NCI-H82 treated with DMSO at 0.1 percent for 48 hours (cell line): ENCODE results near the gene TRPM3.
"Not testable (repeated sequence)": the region's sequence is repeated elsewhere in the genome, so short reads cannot be mapped to it uniquely, and the experiment has no call there.

Source experiments
- DNase-seq: peaks from one replicate; lab custom pipeline; 2025; ENCODE audit not compliant: unreplicated experiment; lab: John Stamatoyannopoulos, UW

Gene TRPM3

DNA sequence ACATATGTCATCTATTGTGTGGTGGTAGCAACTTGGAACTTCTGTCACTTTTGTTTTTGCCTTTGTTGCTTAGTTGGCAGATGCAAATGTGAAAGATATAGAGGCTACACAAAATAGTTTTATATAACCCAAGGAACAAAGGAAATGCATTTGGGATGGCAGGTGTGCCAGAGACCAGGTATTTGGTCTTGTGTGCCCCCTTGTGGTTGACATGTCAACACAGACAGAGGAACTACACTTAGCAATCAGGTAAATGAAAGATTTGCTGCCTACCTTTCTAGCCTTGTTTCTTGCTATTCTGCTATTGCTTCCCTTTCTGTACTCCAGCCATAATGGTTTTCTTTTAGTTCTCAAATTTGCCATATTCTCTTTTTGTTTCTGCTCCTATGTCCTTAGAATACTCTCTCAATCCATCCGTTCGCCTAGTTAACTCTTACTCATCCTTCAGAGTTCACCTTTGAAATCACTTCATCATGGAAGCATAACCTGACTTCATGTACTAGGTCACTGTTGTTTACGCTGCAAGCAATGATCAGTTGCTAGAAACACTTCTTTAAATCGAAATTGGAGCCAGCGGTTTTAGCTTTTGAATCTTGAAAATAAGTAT, 119.5 kb downstream of the TRPM3 start:
- DNase-seq: no peak

DNA sequence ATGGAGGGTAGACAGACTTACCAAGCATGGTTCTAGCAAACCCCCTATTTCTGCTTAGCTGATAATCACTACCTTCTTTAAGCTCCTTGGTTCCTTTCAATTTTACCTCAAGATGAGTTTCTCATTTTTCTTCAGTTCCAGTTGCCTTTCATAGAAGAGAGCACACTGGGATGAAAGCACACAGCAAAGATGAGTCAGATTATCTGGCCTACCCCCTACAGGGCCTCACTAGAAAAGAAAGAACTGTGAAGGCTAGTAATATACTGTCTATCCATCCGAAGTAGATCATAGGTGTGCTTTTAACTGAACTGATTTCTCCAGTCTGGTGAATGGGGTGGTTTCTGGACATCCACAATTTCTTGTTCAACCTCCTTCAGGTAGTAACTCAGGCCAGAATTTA, 122.5 kb downstream of the TRPM3 start:
- DNase-seq: no peak

DNA sequence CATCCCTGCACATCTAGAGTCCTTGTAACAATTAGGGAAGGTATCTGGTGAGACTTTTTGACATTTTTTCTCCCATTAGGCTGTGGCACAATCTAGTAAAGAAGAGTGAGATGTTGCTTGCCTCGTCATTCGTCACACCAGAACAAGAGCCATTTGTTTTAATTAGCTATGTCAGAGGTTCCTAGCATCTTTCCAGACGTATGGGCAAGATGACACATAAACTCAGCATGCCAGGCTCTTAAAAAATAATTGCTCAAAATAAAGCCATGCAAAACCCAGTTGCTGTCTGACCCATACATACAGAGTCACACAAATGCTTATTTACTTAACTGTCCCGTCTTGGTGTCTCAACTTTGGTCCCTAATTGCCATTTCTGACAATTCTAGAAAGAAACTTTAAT, 125.9 kb downstream of the TRPM3 start:
- no peak for DNase-seq

DNA sequence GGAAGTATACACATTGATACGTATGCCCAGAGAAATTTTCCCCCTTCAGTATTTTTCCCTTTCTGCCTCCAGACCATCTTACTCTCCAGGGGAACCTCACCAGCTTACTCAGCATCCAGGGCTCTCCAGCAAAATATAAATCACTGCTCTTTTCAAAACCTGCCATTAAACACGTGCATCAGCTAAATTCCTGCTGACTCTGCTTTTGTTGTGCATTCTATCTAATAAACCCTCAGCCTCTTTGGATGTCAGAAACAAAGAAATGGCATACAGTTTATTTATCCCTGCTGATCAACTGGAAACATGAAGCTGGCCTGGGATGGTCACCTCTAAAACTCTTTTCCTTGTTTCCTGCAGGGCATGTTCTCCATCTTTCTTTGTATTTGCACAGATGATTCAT, 126.8 kb downstream of the TRPM3 start:
- no peak for DNase-seq

DNA sequence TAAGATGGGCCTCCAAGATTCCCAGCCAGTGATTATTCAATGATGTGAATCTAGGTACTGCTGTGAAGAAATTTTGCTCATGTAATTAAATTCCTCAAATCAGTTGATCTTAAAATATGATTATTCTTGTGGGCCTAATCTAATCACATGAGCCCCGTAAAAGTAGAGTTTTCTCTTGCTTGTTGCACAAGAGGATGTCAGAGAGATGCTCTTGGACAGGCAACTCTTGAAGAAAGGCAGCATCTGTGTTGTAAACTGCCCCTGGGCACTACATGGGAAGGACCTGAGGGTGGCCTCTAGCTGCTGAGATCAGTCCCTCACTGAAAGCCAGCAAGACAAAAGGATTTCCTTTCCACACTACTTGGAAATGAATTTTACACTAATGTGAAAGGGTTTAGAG, 132.9 kb downstream of the TRPM3 start:
- DNase-seq: no peak

DNA sequence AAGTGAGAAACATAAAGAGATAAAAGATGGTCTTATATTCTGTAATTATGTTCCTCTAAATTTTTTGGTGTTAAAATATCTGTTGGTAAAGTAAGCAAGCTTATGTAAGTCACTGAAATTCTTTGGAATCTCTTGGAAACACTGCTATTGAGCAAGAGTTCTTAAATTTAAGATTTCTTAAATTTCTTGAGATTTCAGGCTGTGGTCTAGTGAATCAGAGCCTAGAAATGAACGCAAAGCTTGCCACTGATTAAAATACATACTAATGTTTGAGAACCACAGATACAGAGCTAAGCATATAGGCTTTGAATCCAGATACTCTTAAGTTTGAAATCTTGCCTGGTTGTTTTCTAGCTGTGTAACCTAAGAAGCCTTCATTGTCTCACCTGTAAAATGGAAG, 133.4 kb downstream of the TRPM3 start:
- DNase-seq: no peak

DNA sequence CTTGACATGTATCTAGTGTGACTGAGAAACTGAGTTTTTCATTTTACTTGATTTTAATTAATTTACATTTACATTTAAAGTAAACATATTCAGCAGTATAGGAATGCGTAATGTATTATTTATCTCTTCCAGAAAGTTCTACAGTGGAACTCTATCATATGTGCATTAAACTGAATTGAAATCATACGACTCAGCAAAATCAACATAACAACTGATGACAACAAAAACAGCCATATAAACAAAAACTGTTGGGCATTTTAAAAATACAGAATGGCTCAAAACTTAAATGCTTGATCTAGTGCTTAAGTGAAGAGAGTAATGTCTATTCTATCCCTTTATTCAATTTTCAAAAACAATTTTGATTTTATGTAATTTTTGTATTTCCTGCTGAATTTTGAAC, 134.4 kb downstream of the TRPM3 start:
- DNase-seq: no peak

DNA sequence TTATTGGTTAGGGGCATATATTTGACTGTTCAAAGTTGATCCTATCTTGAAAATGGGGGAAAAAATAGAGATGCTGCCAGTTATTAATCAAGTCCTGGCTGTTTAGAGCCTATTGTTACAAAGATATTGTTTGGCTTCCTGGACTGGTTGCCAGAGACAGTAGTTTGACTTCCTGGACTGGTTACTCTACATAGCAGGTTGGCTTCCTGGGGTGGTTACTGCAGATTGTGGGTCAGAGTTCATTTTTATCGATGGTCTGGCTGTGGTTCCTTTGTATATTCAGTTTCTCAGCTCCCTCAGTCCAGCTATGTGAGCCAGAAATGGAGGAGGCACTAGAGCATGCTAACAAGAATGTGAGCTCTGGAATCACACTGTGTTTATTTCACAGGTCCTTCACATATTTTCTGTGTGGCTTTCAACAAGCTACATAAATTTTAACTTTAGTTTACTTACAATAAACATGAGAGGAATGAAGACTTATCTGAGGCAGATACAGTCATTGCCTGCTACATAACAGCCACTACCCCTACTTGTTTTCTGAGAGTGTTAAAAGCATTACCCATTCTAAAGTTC, 137.6 kb downstream of the TRPM3 start:
- no peak for DNase-seq

DNA sequence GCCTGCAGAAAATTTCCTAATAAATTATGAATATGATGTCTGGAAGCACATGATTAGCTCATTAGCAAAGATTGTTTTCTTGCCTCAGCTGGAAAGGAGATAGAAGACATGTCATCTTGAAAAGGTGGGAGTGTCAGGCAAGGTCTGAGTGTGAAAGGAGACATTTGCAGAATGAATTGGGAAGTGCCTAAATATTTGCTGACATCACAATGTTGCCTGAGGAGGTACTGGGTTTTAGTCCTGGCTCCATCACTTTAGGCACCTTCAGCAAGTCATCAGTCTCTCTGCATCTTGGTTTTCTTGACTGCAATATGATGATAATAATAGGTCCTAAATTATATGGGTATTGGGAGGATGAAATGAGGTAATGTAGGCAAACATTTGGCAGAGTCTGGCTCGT, 140.1 kb downstream of the TRPM3 start:
- no peak for DNase-seq

DNA sequence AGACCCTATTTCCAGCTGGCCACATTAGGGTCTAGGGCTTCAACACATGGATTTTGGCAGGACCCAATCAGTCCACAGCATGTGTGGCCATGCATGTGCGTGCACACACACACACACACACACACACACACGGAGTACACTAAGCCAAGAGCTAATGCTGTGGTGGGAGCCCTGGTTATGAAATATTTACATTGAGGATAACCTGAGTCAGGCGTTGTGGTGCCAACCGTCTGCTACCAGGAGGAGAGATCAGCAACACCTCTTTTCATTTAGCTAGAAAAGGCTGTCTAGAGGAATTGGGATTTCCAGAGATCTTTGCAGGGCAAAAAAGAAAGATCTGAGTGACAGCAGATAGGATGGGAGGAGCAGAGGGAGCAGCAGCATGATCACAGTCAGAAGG, 141.5 kb downstream of the TRPM3 start:
- no peak for DNase-seq

DNA sequence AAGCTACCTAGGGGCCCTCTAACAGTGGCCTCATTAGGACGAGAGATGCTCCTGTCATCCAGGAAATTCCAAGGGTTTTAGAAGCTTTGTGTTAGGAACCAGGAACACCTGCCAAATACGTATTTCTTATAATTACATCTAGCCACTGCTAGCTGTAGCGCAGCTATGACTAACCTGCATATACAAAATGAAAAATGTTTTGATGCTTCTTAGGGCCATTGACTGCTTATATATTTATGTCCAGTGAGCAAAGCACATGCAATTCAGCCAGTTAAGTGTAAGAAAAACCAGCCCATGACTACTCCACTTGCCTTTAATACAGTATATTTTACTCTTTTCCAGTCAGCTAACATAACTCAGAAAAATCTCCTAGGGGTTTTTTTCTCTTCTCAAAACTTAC, 143.3 kb downstream of the TRPM3 start:
- no peak for DNase-seq

DNA sequence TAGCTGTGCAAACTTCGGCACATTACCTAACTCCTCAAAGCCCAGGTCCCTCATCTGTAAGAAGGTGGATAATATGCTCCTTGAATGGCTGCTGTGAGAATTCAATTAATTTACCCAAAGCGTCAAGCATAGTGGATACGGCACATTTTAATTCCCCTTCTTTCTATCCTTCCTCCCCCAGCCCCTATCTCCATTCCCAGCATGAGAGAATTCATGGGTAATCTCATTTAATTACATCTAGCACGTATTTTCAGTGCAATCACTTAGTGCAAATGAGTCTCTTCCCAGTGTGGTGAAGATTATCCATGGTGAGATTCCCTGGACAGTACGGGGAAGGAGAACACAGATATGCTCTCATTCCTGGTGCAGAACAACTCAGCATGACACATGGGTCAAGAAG, 145.6 kb downstream of the TRPM3 start:
- DNase-seq: no peak

DNA sequence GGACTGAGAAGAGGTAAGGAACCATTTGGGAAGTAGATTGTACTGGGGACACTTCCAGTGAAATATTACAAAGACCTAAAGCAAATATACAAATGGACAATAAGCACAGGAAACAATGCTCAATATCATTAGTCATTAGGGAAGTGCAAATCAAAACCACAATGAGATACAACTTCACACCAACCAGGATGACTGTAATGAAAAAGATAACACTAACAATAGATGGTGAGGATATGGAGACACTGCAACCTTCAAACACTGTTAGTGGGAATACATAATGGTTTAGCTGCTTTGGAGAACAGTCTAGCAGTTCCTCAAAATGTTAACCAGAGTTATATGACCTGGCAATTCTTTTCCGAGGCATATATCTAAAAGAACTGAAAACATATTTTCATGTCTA, 149.7 kb downstream of the TRPM3 start:
- no peak for DNase-seq

DNA sequence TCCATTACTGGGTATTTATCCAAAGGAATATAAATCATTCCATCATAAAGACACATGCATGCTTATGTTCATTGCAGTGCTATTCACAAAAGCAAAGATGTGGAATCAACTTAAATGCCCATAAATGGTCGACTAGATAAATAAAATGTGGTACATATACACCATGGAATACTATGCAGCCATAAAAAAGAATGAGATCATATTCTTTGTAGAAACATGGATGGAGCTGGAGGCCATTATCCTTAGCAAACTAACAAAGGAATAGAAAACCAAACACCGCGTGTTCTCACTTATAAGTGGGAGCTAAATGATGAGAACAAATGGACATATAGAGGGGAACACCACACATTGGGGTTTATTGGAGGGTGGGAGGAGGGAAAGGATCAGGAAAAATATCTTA, 155.0 kb downstream of the TRPM3 start:
- not testable (repeated sequence) for DNase-seq

DNA sequence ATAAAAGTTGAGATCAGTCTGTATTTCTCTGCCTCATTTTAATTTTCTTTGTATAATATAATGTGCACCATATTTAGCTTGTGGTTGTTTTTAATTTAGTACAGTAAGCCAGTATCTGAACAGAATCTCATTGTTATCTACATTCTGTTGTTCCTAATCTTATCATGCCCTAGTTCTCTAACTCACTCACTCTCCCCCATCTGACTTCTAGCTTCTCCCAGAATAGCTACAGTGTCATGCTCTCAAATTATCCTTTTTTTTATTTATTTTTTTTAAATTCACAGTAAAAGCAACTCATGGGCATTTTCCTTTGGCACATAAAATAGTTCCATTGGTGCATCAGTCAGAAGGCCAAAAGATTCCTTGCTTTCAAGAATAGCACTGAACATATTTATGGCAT, 156.6 kb downstream of the TRPM3 start:
- DNase-seq: no peak

DNA sequence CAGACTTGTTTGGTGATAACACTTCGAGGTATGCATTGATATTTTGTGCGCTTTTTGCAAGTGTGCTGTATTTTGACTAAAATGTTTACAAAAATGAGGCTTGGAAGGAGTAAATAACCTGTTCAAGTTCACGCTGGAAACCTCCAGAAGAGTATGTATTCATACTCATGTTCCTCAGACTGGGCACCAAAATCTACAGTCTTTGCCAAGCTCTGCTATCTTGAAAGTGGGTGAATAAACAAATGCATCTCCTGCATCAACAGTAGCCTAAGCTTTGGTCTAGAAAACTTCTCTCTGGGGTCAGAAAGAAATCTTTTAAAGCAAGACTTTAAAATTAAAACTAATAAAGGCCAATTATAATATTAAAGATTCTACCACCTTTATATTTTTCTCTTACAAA, 157.9 kb downstream of the TRPM3 start:
- no peak for DNase-seq

DNA sequence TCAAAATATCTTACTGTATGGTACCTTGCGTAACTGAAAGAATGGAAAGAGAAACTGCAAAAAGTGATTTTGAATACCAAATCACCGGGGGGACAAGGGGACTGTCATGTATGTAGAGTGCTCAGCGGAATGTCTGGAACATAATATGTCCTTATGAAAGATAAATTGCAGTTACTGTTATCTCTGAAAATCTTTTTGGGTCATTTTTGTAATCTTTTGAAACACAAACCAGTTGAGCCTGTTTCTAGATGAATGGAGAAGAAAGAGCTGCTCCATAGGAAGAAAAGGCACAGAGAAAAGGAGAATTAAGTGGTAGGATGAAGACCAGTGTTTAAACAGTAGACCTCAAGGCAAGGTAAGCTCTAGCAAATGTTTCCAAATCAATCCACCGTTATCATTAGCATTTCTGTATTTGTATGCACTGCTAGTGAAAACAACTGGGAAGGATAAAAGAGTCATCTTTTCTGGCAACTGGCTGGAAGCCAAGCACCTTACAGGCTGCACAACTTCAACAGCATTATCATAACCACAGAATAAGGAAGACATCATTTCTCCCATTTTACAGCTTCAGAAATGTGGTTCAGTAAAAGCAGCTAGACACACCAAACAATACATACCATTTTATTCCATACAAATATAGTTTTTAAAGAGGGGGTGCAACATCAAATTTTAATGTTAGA, 158.5 kb downstream of the TRPM3 start:
- DNase-seq: no peak

DNA sequence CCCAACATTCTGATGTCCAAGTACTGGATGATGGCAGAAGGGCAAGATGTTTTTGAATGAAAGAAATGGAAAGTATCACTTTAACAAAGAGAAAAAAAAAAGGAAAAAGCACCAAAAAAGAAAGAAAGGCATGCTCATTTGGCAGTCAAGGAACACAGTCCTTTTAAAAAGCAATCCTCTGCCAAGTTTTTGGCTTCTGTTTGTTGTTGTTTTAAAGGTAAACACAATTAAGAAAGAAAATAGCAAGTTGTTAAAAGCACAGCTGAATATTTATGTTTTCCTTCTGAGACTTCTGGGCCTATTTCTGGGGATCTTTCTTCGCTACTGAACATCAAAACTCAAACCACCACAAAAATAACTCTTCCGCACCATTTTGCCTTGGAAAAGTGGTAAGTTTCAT, 162.1 kb downstream of the TRPM3 start:
- DNase-seq: no peak

DNA sequence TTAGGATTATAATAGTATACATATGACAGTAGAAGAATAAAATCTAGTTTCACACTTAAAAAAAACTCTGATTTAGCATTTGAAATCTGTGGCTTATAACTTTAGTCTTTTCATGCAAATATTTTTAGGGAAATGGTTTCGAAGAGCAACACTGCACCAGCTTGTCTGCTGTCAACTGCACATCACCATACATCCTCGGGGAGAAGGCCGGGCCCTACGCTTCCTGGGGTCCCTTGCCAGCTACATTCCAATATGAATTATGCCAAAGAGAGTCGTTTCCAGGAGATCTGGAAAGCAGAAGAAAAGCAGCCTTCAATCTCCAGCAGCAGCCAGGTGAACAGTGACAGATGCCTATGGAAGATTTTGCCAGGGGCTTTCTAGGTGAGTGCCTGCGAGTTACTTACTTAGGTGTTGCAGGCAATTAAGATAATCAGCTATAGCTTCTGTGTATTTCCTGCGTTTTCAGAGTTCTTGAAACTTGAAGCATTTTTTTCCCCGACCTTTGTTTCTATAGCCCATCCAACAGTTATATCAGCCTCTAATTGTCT, 166.8 kb downstream of the TRPM3 start:
- DNase-seq: no peak

DNA sequence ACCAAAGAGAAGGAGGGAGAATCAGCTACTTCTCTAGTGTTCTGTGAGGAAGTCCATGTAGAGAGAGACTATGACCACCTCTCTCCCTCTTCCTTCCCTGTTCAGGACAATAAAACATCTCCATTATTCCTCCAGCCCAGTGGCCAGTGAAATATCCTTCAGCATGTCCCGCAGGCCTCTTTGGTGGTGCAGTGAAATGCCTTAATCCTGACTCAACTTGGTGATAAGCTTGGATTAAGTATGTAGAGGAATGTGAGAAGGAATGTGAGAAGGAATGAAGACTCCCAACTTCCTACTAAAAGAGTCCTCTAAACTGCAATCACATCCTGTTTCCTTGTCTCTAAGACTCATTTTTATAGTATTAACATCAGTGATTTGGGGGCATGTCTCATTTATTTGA, 167.3 kb downstream of the TRPM3 start:
- no peak for DNase-seq

DNA sequence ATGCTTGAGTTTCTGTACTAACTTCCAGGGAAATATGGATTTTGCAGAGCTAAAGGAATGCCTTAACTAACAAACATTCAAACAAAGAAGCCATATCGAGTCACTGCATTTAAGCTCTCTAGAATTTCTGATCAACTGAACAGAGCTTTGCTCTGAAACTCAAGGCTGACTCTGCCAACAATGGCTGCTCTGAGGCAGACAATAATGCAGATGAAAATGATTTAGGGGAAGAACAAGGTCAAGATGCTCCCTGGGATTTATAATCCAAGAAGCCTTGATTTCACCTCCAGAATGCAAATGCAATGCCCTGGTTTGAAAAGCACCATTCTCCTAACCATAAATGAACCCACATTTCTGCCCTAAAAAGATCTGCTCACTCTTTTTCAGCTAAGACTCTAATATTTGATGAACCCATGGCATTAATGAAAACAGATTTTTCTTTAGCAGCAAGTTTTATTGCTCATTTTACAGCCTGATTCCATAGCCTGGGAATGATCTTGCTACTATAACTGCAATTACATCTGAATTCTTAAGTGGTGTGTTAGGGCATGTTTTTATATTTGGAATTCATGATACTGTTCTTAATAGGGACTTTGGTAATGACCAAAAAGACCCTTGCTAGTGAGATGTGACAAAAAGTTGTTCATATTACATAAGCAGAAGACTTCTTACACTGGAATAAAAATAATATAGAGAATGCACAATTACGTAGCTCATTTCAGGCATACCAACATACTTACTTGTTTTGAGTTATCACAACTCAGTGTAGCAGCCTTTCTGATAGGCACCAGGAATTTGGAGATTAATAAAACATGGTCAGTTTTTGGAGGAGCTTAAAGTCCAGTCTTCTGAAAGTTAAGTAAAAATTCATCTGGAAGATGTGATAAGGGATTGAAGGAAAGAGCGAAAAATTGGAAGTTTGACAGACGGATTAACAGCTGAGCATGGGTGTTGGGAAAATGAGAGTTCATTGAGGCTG, 169.4 kb downstream of the TRPM3 start:
- no peak for DNase-seq
